Mucosa of descending colon (tissue), 3 donors: Measurements from ENCODE around the gene ZNF692. TPM values are rescaled to one million over a fixed set of nuclear protein-coding genes. Genes with fewer than 3 reads are reported as not detected.

Source experiments
- ATAC-seq: fragments of 200-7000 bp; cut with Tn5 transposase; one replicate; pipeline ENCODE4 v1.9.1; 2020; ENCODE audit warnings: mild to moderate bottlenecking, moderate library complexity
- DNase-seq, 3 donors: peaks; one replicate each; pipeline ENCODE4 v3.0.0-alpha.2; 2020
- H3K36me3 ChIP-seq: fragments of 200-600 bp; one replicate; pipeline ENCODE4 v1.8.0; 2021; ENCODE audit warnings: low read depth, mild to moderate bottlenecking
- H3K4me1 ChIP-seq: fragments of 200-600 bp; one replicate; pipeline ENCODE4 v1.8.0; 2021; ENCODE audit warnings: low read depth, mild to moderate bottlenecking
- H3K4me3 ChIP-seq: fragments of 200-600 bp; one replicate; pipeline ENCODE4 v1.8.0; 2021; ENCODE audit warnings: mild to moderate bottlenecking
- H3K9me3 ChIP-seq: fragments of 200-600 bp; one replicate; pipeline ENCODE4 v1.8.0; 2021; ENCODE audit warnings: mild to moderate bottlenecking
- intact Hi-C, 2 donors: fragments of 100-400 bp; cut with DNase I in 1 of 2; cut with micrococcal nuclease in 1 of 2; formaldehyde crosslinking; loops; one replicate each; pipeline versions ENCODE4 v1.11.0 to v1.11.1; 2022; cut with DNase I, micrococcal nuclease
- total RNA-seq, 3 donors: library from RNA; stranded (reverse); fragmentation: NEBNext Ultra II Directional in 2 of 3; extraction: Animal tissue kit (Norgen Biotek cat#: 25700) in 2 of 3; gene quantifications; one replicate each; pipeline versions ENCODE4 v1.2.1 to v1.2.4, GENCODE V29; 2021 to 2023
- TF ChIP-seq, protein P1 (sequence below): fragments of 200-600 bp; IDR thresholded peaks from one replicate; pipeline ENCODE4 v1.8.0; 2022; ENCODE audit warnings: antibody characterized with exemption, mild to moderate bottlenecking
- donor health status: DM: no; HTN: no; CAD: no; lungs with moderate emphysema.
- donor health status: DM: no; HTN: no; CAD: no.
- donor health status: DM: no; HTN: yes; CAD: no.

ZNF692 gene
- total RNA-seq, 3 donors from 2014 or later: 26.7 to 51.7 (median 43.6) TPM

- TF ChIP-seq, protein P1, sequence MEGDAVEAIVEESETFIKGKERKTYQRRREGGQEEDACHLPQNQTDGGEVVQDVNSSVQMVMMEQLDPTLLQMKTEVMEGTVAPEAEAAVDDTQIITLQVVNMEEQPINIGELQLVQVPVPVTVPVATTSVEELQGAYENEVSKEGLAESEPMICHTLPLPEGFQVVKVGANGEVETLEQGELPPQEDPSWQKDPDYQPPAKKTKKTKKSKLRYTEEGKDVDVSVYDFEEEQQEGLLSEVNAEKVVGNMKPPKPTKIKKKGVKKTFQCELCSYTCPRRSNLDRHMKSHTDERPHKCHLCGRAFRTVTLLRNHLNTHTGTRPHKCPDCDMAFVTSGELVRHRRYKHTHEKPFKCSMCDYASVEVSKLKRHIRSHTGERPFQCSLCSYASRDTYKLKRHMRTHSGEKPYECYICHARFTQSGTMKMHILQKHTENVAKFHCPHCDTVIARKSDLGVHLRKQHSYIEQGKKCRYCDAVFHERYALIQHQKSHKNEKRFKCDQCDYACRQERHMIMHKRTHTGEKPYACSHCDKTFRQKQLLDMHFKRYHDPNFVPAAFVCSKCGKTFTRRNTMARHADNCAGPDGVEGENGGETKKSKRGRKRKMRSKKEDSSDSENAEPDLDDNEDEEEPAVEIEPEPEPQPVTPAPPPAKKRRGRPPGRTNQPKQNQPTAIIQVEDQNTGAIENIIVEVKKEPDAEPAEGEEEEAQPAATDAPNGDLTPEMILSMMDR: no peak
- Histone ChIP-seq H3K4me3 (no peak overlapping the region), H3K4me1 (no peaks in the 10 kb centered on the region), H3K9me3 (no peaks in the 10 kb centered on the region), H3K36me3 (peaks cover 11% of the 10 kb centered on the region)
- intact Hi-C loops: no loop called here
- ATAC-seq (no peak), DNase-seq (no peak)
Observed at GRCh38 chr1:248815407-248816034, 43.4 kb downstream of the ZNF692 start.

DNA sequence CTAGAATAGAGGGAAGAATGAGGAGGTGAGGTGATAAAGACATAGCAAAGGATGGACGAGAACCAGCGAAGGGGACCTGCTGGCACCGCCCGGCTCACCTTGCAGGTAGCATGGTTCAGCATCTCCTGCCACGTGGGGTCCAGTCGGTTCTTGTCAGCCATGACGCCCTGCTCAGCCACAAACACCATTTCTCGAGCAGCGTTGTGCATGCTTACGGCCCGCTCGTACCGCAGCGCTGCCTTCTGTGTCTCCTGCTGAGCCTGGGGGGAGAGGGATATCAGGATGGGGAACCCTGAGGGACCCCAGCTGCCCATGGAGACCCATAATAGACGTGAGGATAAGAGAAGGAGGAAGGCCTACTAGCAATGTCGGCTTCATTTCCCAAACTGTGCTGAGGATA, 44.5 kb downstream of the ZNF692 start:
- Histone ChIP-seq H3K36me3 (peaks cover 11% of the 10 kb centered on the region), H3K4me3 (no peak overlapping the region), H3K4me1 (no peaks in the 10 kb centered on the region), H3K9me3 (no peaks in the 10 kb centered on the region)
- TF ChIP-seq, protein P1: no peak
- ATAC-seq (no peak), DNase-seq (no peak)
- intact Hi-C loops: no loop called here

- Histone ChIP-seq H3K36me3 (peaks cover 11% of the 10 kb centered on the region), H3K4me3 (no peak overlapping the region), H3K9me3 (no peaks in the 10 kb centered on the region), H3K4me1 (no peaks in the 10 kb centered on the region)
- ATAC-seq (no peak), DNase-seq (no peak)
- intact Hi-C loops: no loop called here
- TF ChIP-seq, protein P1: no peak
Observed at GRCh38 chr1:248813546-248813945, 45.3 kb downstream of the ZNF692 start.

- Histone ChIP-seq H3K4me1 (no peaks in the 10 kb centered on the region), H3K4me3 (no peak overlapping the region), H3K36me3 (peaks cover 11% of the 10 kb centered on the region), H3K9me3 (no peaks in the 10 kb centered on the region)
- intact Hi-C loops: no loop called here
- ATAC-seq: no peak
- TF ChIP-seq, protein P1: no peak
- DNase-seq: peak in 1 of 3 donors; percentile 14
Observed at GRCh38 chr1:248812736-248813425, 46.0 kb downstream of the ZNF692 start.

DNA sequence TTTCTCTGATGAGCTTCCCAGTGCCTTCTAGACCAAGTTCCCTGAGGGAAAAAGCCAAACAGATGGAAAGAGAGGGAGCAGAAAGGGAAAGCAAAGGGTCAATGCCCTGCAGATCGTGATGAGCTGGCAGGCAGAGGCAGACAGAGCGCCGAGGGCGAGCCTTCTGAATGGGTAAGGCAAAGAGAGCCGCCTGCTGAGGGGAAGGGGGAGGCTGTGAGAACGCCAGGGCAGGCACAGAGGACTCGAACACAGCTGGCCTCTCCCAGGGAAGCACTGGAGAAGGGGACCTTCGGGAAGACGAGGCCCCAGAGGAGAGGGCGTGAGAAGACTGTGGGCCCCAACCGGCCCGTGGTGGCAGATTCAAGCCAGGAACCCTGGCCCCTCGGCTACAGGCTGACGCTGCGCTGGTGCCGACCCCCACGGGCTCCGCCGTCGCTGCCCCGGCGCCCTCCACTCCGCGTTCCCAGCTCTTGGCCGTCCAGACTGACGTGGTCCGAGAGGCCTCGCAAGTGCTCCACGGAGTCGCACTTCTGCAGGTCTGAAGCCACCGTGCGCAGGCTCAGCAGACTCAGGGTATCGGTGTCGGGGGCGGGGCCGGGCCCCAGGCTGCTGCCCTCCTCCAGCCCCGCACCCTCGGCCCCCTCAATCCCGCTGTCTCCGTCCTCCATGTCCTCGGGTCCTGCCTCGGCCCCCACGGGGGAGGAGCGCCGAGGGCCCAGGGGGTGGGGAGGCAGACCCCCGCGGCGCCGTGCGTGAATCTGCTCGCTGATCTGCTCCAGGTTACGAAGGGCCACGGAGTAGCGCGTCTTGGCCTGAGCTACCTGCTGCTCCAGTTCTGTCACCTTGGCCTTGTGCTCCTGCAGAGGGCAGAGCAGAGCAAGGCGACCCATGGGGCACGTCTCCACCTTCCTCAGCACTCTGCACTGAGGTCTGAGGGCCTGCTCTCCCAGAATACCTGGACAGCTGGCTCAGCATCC, 47.1 kb downstream of the ZNF692 start:
- Histone ChIP-seq H3K4me1 (peaks cover 2% of the 10 kb centered on the region), H3K9me3 (no peaks in the 10 kb centered on the region), H3K36me3 (peaks cover 11% of the 10 kb centered on the region), H3K4me3 (no peak overlapping the region)
- ATAC-seq (peak; percentile 42), DNase-seq (peak in 1 of 3 donors; percentile 22)
- intact Hi-C loops: no loop called here
- TF ChIP-seq, protein P1: no peak
